ENCODE data around the gene L3MBTL1. TPM values are rescaled to one million over a fixed set of nuclear protein-coding genes. Genes with fewer than 3 reads are reported as not detected.

The L3MBTL1 gene
- total and polyA plus RNA-seq, 2 donors (not counting 3 experiments of a cell fraction or from before 2014, with no cell fraction given): 5.2 to 8.2 TPM

DNA sequence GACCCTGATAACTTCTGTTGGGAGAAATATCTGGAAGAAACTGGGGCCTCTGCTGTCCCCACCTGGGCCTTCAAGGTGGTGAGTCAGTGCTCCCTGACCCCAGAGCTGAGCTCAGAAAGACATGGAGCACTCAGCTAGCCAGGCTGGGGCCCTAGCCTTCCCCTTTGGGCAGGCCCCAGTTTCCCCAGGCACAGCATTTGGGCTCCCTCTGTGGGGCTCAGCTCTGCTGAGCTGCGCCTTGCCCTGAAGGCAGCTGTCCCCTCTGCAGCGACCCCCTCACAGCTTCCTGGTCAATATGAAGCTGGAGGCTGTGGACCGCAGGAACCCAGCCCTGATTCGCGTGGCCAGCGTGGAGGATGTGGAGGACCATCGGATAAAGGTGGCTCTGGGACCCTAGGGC, 26.5 kb downstream of the L3MBTL1 start:
- DNase-seq (ENCODE audit: low read depth, low spot score) (no peak), FAIRE-seq (no peak)
- POLR2A ChIA-PET: no interaction called here
- H3K4me3 ChIP-seq (replicated peaks in 1 of 3; ENCODE audit: insufficient read depth in 1 of 3, low read depth in 1 of 3, low read length in 3 of 3): no peak overlapping the region
- no peak overlapping the region for H3K27ac ChIP-seq (ENCODE audit: insufficient read depth, low read depth, low read length)
- no peaks in the 10 kb centered on the region for H3K36me3 ChIP-seq (ENCODE audit: control insufficient read depth in 2 of 2, extremely low read depth in 1 of 2, insufficient read depth in 2 of 2, low read length in 2 of 2)
- no peaks in the 10 kb centered on the region for H3K27me3 ChIP-seq (ENCODE audit: control insufficient read depth in 2 of 2, insufficient read depth in 2 of 2, low read length in 2 of 2)
- no peaks in the 10 kb centered on the region for H4K20me1 ChIP-seq (replicated peaks; ENCODE audit: control insufficient read depth, extremely low read depth, insufficient read depth, low read length)
- no peak overlapping the region for H3K4me2 ChIP-seq (ENCODE audit: insufficient read depth, low read length)
- BruUV-seq (replicated peaks): no TSS peak
- no peak overlapping the region for H3K9ac ChIP-seq (replicated peaks; ENCODE audit: extremely low read depth, insufficient read depth, low read length)
- no peaks in the 10 kb centered on the region for H3K79me2 ChIP-seq (ENCODE audit: control insufficient read depth, insufficient read depth, low read length)
- H3K9me3 ChIP-seq (replicated peaks; ENCODE audit: control insufficient read depth, insufficient read depth, low read length): no peaks in the 10 kb centered on the region
- intact Hi-C loops (cut with micrococcal nuclease): no loop called here
- no peaks in the 10 kb centered on the region for H3K9me1 ChIP-seq (replicated peaks; ENCODE audit: control insufficient read depth, extremely low read depth, insufficient read depth, low read length)
- CTCF ChIA-PET: no interaction called here
- no peaks in the 10 kb centered on the region for H3K4me1 ChIP-seq (ENCODE audit: control insufficient read depth, extremely low read depth, insufficient read depth, low read length)
- dilution Hi-C loops (cut with MboI; ENCODE audit: extremely low pct_ligation_motif_present, low sequenced_read_pairs): no loop called here
- TF ChIP-seq, protein P1, sequence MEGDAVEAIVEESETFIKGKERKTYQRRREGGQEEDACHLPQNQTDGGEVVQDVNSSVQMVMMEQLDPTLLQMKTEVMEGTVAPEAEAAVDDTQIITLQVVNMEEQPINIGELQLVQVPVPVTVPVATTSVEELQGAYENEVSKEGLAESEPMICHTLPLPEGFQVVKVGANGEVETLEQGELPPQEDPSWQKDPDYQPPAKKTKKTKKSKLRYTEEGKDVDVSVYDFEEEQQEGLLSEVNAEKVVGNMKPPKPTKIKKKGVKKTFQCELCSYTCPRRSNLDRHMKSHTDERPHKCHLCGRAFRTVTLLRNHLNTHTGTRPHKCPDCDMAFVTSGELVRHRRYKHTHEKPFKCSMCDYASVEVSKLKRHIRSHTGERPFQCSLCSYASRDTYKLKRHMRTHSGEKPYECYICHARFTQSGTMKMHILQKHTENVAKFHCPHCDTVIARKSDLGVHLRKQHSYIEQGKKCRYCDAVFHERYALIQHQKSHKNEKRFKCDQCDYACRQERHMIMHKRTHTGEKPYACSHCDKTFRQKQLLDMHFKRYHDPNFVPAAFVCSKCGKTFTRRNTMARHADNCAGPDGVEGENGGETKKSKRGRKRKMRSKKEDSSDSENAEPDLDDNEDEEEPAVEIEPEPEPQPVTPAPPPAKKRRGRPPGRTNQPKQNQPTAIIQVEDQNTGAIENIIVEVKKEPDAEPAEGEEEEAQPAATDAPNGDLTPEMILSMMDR (IDR thresholded peaks at IDR 0.05; ENCODE audit: extremely low read depth in 1 of 2, insufficient read depth in 1 of 2, low read depth in 1 of 2, low read length in 2 of 2): no peak
- TF ChIP-seq POLR2A (IDR thresholded peaks at IDR 0.05; ENCODE audit: low read depth, low read length) (no peak), EZH2 (IDR thresholded peaks at IDR 0.05; ENCODE audit: borderline replicate concordance, low read depth, low read length, severe bottlenecking) (no peak), MYC (IDR thresholded peaks at IDR 0.05; ENCODE audit: low read depth, low read length) (no peak), POLR2AphosphoS5 (IDR thresholded peaks at IDR 0.05; ENCODE audit: insufficient read depth, low read depth, low read length) (no peak), GATA2 (IDR thresholded peaks at IDR 0.05; ENCODE audit: insufficient read depth, insufficient read length, low read depth, low read length) (no peak), JUN (IDR thresholded peaks at IDR 0.05; ENCODE audit: borderline replicate concordance, insufficient read depth, insufficient read length, low read depth) (no peak), FOS (IDR thresholded peaks at IDR 0.05; ENCODE audit: borderline replicate concordance, insufficient read depth, low read length) (no peak)
- TF ChIP-seq, protein P2, sequence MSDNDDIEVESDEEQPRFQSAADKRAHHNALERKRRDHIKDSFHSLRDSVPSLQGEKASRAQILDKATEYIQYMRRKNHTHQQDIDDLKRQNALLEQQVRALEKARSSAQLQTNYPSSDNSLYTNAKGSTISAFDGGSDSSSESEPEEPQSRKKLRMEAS (IDR thresholded peaks at IDR 0.05; ENCODE audit: insufficient read depth, insufficient read length): no peak
- H2AFZ ChIP-seq (ENCODE audit: low read depth, low read length): no peak overlapping the region
